ENCODE measurements around the gene DDAH2.

The DDAH2 gene

GRCh38 chr6:31689249-31690110, 39.6 kb downstream of the DDAH2 start:
- no peak for DNase-seq (ENCODE audit: low read depth in 2 of 2)

DNA sequence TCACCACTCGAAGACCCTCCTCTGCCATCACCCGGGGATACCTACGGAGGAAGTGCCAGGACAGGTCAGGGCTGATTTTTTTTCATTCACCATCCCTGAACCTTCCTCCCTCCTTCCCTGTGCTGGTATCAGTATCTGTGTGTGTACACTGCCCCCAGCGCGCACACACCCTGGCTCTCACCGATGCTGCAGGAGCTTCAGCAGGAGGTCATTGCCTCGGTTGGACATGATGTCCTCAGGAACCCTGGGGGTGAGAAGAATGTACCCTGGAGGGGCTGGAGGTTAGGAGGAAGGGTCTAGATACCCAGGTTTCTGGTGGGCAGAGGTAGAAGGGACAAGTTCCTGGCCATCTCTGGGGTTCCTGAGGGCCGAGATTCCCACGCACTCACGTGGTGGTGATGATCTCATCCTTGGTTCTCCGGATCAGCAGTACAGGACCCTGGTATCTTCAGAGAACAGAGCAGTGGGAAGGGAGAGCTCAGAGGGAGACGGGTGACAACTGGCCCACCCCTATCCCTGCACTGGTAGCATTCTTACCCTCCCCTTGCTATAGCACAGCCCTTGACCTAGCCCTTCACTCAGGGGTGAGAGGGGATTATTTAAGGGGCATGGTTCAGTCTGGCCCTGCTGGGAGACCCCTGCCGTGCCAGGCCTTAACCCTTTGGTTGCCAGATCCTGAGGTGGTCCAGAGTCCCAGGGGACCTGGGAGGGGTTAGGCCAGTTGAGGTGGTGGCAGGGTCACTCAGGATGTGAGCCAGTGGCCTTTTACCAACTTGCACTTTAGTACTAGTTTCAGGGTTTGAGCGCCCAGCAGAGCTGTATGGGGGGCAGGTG, 41.0 kb downstream of the DDAH2 start:
- no peak for DNase-seq (ENCODE audit: low read depth in 2 of 2)

DNA sequence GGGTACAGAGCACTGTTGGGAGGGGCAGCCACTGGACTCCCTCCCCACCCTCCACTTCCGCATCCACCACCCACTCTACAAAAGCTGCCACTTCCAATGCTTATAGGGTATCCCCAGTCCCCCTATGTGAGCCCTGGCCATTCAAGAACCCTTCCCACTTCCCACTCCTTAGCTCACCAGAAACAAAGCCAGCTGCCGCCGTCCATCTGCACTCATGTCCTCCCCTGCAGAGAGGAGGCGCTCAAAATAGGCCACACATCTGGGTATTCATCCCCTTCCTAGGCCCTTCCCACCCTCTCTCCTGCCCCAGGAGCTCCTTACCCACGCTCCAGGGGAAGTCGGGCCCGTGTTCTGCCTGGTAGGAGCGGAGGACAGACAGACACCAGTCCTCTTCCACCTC, 41.8 kb downstream of the DDAH2 start:
- DNase-seq (ENCODE audit: low read depth in 2 of 2) = no peak

DNA sequence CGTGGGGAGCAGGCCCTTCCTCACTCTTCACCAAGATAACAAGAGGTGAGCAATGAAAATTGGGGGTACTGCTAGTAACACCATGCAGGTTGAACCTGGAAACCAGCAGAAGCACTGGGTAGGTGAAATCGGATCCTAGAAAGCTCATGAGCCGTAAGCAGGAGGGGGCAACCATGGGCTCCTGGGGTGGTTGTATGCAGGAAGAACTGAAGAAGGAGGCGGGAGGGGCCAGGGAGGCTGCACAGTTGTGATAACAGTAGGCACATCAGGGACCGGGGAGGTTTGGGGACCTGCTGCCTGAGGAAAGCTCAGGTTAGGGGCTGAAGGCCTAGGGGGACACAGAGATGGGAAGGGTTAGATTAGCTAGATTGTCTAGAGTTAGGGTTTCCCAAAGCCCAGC, 42.6 kb downstream of the DDAH2 start:
- DNase-seq (ENCODE audit: low read depth in 2 of 2) = no peak

- no peak for DNase-seq (ENCODE audit: low read depth in 2 of 2)
Observed at GRCh38 chr6:31683591-31683990, 45.5 kb downstream of the DDAH2 start.

DNA sequence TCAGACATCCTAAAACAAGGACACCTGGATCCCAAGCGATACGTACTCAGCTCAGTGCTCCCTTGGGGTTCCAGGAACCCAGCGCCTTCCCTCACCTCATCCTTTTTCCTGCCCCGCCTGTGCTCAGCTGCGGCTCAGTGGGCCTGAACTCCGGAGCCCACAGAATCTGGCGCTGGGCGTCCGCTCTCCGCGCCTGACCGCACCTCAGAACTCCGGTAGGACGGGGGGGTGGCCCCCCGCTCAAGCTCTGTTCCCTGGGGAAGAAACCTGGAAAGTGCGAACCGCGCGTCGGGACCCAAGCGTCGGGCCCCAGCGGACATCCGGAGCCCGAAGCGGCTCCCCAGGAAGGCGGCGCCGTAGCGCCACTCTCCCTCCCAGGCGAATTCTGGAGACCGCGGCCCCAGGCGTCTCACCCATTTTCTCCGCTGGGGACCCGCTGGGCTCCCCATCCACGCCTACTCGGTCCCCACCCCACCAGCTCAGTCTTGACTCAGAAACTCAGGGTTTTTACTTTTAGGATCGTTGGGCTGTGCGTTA, 47.9 kb downstream of the DDAH2 start:
- DNase-seq (ENCODE audit: low read depth in 2 of 2) = no peak

DNA sequence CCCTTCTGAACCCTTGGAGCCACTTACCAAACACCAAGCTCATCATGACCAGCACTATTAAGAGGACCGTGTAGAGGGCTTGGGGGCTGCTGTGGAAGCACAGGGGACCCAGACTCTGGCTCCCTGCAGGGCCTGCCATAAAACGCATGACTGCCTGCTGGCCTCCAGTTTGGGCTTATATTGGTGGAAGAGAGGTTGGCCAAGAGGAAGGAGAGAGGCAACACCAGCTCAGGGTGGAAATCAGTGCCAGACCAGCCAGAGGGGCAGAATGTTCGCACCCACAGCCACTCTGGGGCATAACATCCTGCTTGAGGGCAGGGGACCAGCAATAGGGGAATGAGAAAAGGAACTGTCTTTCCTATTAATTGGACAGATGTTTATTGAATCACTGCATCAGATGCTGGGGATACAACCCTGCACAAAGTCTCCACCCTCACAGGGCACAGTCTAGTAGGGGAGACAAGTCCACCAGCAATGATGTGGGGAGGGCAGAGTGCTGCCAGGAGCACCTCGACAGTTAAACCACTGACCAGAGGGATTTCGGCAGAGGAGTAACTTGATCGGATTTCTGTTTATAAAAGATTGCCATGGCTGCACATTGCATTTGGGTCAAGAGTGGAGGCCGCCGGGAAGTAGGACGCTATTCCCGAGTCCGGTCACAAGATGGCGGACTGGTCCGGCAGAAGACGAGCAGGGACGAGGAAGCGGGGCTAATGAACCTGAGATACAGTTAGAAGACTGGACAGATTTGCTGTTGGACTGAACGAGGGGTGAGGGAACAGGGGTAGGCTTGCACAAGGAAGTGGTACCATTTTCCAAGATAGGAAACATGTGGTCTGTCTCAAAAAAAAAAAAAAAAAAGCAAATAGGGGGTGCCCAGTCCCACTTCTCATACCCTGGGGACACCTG, 48.6 kb downstream of the DDAH2 start, which contains the start of gene LY6G5C:
LY6G5C (minus strand) TSS at position 842 of the 909 bp plus-strand sequence; CDS start at position 148, 694 bp downstream.
- DNase-seq (ENCODE audit: low read depth in 2 of 2) = peak; percentile 52 to 54

DNA sequence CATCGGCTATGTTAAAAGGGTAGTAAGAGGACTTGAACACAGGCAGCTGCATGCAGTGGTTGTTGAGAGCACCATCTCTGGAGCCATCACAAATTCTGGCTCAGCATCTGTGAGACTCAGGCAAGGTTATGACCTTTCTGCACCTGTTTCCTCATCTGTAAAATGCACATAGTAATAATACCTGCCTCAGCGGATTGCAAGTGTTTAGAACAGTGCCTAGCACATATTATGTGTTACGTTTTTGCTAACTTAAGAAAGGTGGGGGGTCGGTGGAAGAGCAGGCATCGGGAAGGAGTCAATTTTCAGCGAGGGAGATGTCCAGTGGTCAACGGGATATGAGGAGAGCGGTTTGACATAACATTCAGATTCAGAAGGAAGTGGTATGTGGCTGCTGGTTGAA, 51.1 kb downstream of the DDAH2 start:
- no peak for DNase-seq (ENCODE audit: low read depth in 2 of 2)

Measured in fibroblast of skin of left biceps (primary cell).